Measurements from ENCODE around the gene OBP2B. TPM values are rescaled to one million over a fixed set of nuclear protein-coding genes. Genes with fewer than 3 reads are reported as not detected.
A peak's percentile ranks its signal among the peaks of the same experiment; 100 is the strongest.
"Not testable (repeated sequence)": the region's sequence is repeated elsewhere in the genome, so short reads cannot be mapped to it uniquely, and the experiment has no call there.

The OBP2B gene
- total RNA-seq, 1 donor = not detected

DNA sequence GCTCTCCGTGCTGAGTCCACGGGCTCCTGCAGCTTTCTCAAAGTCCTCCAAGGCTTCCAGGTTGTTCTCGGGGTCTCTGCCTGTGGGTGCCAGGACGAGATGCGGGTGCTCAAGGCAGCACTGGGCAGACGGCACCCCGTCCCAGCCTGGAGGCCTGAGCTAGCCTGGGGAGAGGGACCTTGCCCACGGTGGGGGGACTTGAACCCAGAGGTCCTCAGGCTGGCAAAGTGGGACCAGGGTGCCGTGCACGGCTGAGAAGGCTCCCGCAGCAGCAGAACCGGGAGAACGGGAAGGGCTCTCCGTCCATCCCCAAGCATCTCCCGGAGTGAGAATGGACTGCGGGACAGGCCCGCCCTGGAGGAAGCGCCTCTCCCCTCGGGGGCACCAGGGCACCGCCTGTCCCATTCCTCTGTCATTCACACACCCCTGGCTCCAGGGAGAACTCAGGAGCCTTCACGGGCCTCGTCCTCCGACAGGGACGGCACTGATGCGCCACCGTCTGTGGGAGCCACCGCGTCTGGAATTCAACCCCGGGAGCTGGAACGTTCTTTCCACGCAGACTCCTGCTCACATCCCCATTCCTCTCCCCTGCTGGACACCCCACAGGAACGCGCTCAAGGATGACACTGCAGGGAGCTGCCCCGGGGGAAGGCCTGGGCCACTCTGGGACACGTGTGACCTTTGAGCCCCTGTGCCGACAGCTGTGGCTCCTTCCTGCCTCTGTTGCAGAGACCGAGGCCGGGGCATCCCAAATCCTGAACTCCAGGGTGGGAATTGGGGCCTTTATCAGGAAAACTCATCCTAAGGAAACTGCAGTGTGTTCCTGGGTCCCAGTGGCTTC, 16.3 kb upstream of the OBP2B start:
- no peak for TF ChIP-seq CTCF (IDR thresholded peaks at IDR 0.05; ENCODE audit: insufficient read depth, low read depth, low read length)
- no peak for DNase-seq (ENCODE audit: low read depth)
- H3K4me3 ChIP-seq (ENCODE audit: low read depth, low read length) = no peak overlapping the region

DNA sequence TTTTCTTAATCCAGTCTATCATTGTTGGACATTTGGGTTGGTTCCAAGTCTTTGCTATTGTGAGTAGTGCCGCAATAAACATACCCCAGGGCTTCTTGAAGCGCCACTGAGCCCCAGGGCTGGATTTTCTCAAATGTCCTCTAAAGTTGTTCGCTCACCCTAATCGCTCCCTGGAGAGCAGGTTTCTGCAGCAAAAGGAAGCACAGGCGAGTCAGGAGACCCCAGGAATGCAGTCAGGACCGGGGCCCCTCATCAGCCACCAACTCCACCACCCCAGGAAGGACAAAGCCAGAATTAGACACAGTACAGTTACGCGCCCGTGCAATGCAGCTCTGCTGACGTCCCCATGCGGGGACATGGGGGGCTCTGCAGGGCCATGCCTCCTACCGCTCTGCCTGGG, 15.7 kb upstream of the OBP2B start:
- DNase-seq (ENCODE audit: low read depth) = no peak
- H3K4me3 ChIP-seq (ENCODE audit: low read depth, low read length) = no peak overlapping the region
- TF ChIP-seq CTCF (IDR thresholded peaks at IDR 0.05; ENCODE audit: insufficient read depth, low read depth, low read length) = no peak

GRCh38 chr9:133223159-133223756, 14.2 kb upstream of the OBP2B start:
- not testable (repeated sequence) for H3K4me3 ChIP-seq (ENCODE audit: low read depth, low read length)

GRCh38 chr9:133221994-133222393, 12.9 kb upstream of the OBP2B start:
- not testable (repeated sequence) for H3K4me3 ChIP-seq (ENCODE audit: low read depth, low read length); DNase-seq (ENCODE audit: low read depth)

More at GRCh38 chr9:133223159-133223756, 14.2 kb upstream of the OBP2B start:
- peak; percentile 10 for DNase-seq (ENCODE audit: low read depth)

- TF ChIP-seq CTCF (IDR thresholded peaks at IDR 0.05; ENCODE audit: insufficient read depth, low read depth, low read length) = no peak
- no peak for DNase-seq (ENCODE audit: low read depth)
- H3K4me3 ChIP-seq (ENCODE audit: low read depth, low read length) = no peak overlapping the region
Measured at GRCh38 chr9:133221177-133221809, 12.2 kb upstream of the OBP2B start.

- DNase-seq (ENCODE audit: low read depth); H3K4me3 ChIP-seq (ENCODE audit: low read depth, low read length): not testable (repeated sequence)
Measured at GRCh38 chr9:133218049-133218975, 9.3 kb upstream of the OBP2B start.

- not testable (repeated sequence) for DNase-seq (ENCODE audit: low read depth); H3K4me3 ChIP-seq (ENCODE audit: low read depth, low read length)
Measured at GRCh38 chr9:133217333-133217988, 8.4 kb upstream of the OBP2B start.

DNA sequence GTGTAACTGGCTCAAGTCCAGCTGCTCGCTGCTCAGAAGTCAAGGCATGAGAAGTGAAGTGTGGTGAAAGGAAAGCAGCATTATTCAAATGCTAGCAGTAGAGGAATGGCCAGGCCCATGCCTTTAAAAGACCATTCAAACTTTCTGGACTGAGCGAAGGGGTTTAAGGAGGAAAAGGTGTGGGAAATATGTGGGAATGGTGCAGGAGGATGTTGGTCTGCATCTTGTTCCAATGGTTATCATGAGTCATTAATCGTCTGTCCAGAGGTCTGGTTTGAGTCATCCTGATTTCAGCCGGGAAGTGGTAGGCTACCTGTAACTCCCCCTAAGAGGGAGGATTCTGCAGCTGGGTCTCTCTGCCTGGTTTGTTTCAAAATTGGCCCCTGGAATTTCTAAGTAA, 5.2 kb upstream of the OBP2B start:
- DNase-seq (ENCODE audit: low read depth) = peak; percentile 16
- not testable (repeated sequence) for H3K4me3 ChIP-seq (ENCODE audit: low read depth, low read length)

- no peak overlapping the region for H3K4me3 ChIP-seq (ENCODE audit: low read depth, low read length)
- TF ChIP-seq CTCF (IDR thresholded peaks at IDR 0.05; ENCODE audit: insufficient read depth, low read depth, low read length) = no peak
- no peak for DNase-seq (ENCODE audit: low read depth)
Measured at GRCh38 chr9:133210609-133211008, 1.6 kb upstream of the OBP2B start.
